GM15510 (cell line): ENCODE results near the gene VWA8.

Experiments
- POLR2A ChIP-seq: IDR thresholded peaks from 3 replicates; pipeline ENCODE4 v1.6.1; 2011; ENCODE audit warnings: borderline replicate concordance; ENCODE audit not compliant: insufficient read length; ENCODE audit errors: extremely low read depth

The VWA8 gene

DNA sequence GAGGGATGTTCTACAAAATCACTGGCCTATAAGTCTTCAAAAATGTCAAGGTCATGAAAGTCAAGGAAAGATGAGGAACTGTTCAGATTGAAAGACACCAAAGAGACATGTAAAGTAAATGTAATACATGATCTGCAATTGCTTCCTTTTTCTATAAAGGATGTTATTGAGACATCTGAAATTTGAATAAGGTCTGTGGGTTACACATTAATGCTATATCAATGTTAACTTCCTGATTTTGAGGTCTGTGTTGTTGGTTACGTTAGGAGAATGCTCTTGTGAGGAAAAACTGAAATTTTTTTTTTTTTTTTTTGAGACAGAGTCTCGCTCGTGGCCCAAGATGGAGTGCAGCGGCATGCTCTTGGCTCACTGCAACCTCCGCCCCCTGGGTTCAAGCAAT lies 306.1 kb downstream of the VWA8 start:
- TF ChIP-seq POLR2A = no peak

GRCh38 chr13:41652735-41653361 lies 308.1 kb downstream of the VWA8 start:
- no peak for TF ChIP-seq POLR2A

- no peak for TF ChIP-seq POLR2A
Observed at GRCh38 chr13:41651413-41652058, 309.4 kb downstream of the VWA8 start.

GRCh38 chr13:41650706-41651105 lies 310.2 kb downstream of the VWA8 start:
- no peak for TF ChIP-seq POLR2A

GRCh38 chr13:41649659-41650058 lies 311.2 kb downstream of the VWA8 start:
- TF ChIP-seq POLR2A = no peak

DNA sequence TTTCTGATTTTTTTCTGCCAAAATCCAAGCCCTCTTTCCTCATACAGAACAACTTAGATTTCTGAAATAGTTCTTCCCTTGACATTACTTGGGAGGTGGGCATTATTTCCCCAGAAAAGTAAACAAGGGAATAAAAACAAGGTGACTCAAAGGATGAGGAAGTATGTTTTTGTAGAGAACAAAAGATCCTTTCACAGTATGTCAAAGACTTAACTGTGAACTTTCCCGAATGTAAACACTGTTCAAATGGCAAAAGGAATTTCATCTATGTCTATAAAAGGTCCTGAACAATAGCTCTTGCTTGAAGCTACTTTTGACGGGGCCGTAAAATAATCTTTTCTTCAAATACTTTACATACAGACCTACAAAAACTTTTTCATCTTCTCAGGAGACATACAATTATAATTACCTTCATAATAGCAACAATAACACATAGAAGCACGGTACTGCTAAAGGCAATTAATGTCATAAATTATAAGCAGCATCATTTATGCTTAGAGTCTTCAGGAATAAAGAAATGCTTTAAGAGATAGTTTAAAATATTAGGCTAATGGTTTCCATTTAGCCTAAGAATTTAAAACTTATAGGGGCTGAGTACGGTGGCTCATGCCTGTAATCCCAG lies 312.5 kb downstream of the VWA8 start:
- no peak for TF ChIP-seq POLR2A

DNA sequence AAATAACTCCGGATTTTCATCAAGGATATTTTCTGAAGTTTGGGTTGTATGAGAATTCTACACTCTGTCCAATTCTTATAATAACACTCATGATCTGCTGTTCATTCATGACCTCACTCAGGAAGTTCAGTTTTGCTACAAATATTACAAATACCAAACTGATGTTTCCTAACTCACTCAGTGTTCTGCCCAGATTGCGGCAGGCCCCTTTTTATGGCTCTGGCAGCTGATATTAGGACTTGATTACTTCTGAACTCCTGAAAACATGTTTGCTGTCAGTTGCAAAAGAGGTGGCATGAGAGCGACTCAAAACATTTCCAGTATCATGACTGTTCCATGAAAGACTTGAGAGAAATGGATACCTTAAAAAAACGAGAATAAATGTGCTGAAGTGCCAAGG lies 315.6 kb downstream of the VWA8 start:
- TF ChIP-seq POLR2A = no peak

GRCh38 chr13:41644742-41645141 lies 316.2 kb downstream of the VWA8 start:
- TF ChIP-seq POLR2A = no peak

GRCh38 chr13:41643507-41643906 lies 317.4 kb downstream of the VWA8 start:
- TF ChIP-seq POLR2A = no peak

DNA sequence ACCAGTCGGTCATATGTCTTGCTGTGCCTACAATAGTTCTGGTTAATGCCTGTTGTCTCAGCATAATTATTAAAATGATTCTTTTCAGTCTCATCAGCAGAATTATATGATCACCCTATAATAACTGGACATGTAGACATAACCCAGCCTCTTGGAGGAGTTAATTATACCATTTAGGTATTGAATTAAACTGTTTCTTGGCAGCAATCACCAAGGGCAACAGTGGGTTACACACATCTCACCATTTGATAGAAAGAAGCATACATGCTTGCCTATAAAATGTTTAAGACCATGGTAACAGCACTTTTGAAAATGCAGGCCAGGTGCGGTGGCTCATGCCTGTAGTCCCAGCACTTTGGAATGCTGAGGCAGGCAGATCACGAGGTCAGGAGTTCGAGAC lies 318.9 kb downstream of the VWA8 start:
- no peak for TF ChIP-seq POLR2A

- TF ChIP-seq POLR2A = no peak
Observed at GRCh38 chr13:41641429-41641828, 319.5 kb downstream of the VWA8 start.

DNA sequence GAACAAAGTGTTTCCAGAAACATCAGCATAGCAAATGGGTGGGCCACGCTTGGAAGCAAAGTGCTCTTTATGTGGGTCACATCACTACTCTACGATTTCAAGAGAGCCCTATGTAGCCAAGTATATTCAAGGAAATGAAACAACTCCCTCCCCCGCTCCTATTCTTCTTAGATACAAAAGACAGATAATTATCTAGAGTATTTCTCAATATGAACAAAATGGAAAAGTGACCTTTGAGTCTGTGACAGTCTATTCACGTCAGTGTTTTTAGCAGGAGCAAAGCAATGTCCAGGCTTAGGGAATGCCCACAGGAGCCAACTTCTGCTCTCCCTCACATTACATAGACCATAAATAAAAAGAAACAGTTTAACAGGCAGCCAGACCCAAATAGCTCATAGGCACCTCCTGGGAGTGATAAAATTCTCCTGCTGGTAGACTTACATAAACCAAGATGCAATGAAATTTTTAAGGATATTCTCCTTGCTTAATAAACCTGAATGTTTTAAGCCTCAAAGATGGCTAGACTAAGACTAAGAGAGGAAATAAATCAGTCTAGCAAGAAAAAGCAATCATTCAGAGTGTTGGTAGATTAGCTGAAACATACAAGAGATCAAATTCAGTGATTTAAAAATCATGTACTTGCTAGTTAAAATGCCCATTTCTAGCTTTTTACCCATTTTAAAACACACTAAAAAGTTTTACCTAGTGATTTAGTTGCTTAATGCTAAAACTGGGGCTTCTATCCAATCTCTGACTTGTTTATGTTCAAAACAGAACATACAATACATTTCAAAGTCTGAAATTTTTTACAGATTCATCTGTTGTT lies 320.7 kb downstream of the VWA8 start:
- TF ChIP-seq POLR2A = no peak

- TF ChIP-seq POLR2A = no peak
Observed at GRCh38 chr13:41639237-41639904, 321.5 kb downstream of the VWA8 start.

DNA sequence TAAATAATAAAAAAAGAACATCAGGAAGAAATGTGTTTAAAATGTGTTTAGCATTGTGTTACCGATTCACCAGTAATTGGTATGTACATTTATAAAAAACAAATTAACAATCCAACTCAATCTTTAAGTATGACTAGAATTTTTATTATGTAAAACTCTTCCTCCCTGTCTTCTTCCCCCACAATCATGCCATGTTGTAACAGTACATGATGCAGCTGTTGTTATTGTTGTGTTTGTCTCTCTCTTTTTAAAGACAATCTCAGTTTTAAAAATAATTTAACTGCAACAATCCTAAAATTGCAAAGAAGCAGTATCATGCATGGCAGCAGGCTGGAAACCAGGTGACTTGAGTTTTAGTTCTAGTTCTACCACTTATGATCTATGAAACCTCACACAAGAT lies 323.3 kb downstream of the VWA8 start:
- no peak for TF ChIP-seq POLR2A

GRCh38 chr13:41634407-41634806 lies 326.5 kb downstream of the VWA8 start:
- no peak for TF ChIP-seq POLR2A
